Upper lobe of left lung (tissue), 6 donors: ENCODE results near the gene NANOGP8. TPM values are rescaled to one million over a fixed set of nuclear protein-coding genes. Genes with fewer than 3 reads are reported as not detected.

ENCODE experiments used
- ATAC-seq, 2 donors: fragments of 200-7000 bp; cut with Tn5 transposase; one replicate each; pipeline ENCODE4 v1.9.1; 2022; ENCODE audit warnings: mild to moderate bottlenecking in 2 of 2, moderate library complexity in 2 of 2; ENCODE audit not compliant: low FRiP score in 2 of 2
- DNase-seq, 2 donors: peaks; one replicate each; pipeline ENCODE4 v3.0.0-alpha.2; 2019 to 2020
- H3K27ac ChIP-seq, 4 donors: fragments of 200-600 bp; sonication (generic); one replicate each; pipeline ENCODE4 v1.5.1; 2016 to 2019
- H3K27me3 ChIP-seq, 4 donors: fragments of 200-600 bp; sonication (generic); one replicate each; pipeline ENCODE4 v1.5.1; 2017 to 2019
- H3K36me3 ChIP-seq, 4 donors: fragments of 200-600 bp; sonication (generic); one replicate each; pipeline ENCODE4 v1.5.1; 2016 to 2019
- H3K4me1 ChIP-seq, 4 donors: fragments of 200-600 bp; sonication (generic); one replicate each; pipeline ENCODE4 v1.5.1; 2018 to 2019
- H3K4me3 ChIP-seq, 4 donors: fragments of 200-600 bp; sonication (generic); one replicate each; pipeline ENCODE4 v1.5.1; 2017 to 2019; ENCODE audit warnings: mild to moderate bottlenecking in 2 of 4, moderate library complexity in 1 of 4
- H3K9me3 ChIP-seq, 4 donors: fragments of 200-600 bp; sonication (generic); one replicate each; pipeline ENCODE4 v1.5.1; 2018 to 2019
- CTCF ChIP-seq, 6 experiments: fragments of 450-650 bp in 4 of 6; fragments of 200-600 bp in 2 of 6; sonication (generic) in 2 of 6; IDR thresholded peaks; one replicate each; pipeline ENCODE4 v1.5.1; 2016 to 2019; ENCODE audit warnings: antibody characterized with exemption in 6 of 6
- EP300 ChIP-seq, 4 donors: sonication (generic); formaldehyde crosslinking; IDR thresholded peaks; one replicate each; pipeline ENCODE4 v1.5.1; 2017; ENCODE audit warnings: antibody characterized with exemption in 4 of 4, control low read depth in 2 of 4
- POLR2A ChIP-seq, 4 donors: fragments of 450-650 bp; IDR thresholded peaks; one replicate each; pipeline ENCODE4 v1.5.1; 2016 to 2017; ENCODE audit warnings: antibody characterized with exemption in 4 of 4, mild to moderate bottlenecking in 2 of 4
- POLR2AphosphoS5 ChIP-seq, 2 donors: sonication (generic); formaldehyde crosslinking; IDR thresholded peaks; one replicate each; pipeline ENCODE4 v1.5.1; 2017; ENCODE audit warnings: antibody characterized with exemption in 2 of 2
- WGBS, 2 donors: methylation state at CpG; one replicate each; pipeline ENCODE4 v1.1.5; 2017 to 2018; 5-methylcytosine and 5-hydroxymethylcytosine counted together
- total RNA-seq, 6 donors: library from RNA; depleted of rRNA in 4 of 6; stranded (reverse); fragments of >200 nt in 4 of 6; gene quantifications; one replicate each; pipeline versions ENCODE4 v1.1.0 to v1.2.1, GENCODE V29; 2016 to 2021
- donor health status: DM: no; HTN: no; CAD: no; lungs with moderate emphysema.
- donor health status: DM: no; HTN: yes; CAD: no; lungs with severe emphysema.

NANOGP8 gene
- total RNA-seq, 6 donors from 2014 or later, result 0.46 to 8.4 (median 1.4) TPM; not detected in 1

DNA sequence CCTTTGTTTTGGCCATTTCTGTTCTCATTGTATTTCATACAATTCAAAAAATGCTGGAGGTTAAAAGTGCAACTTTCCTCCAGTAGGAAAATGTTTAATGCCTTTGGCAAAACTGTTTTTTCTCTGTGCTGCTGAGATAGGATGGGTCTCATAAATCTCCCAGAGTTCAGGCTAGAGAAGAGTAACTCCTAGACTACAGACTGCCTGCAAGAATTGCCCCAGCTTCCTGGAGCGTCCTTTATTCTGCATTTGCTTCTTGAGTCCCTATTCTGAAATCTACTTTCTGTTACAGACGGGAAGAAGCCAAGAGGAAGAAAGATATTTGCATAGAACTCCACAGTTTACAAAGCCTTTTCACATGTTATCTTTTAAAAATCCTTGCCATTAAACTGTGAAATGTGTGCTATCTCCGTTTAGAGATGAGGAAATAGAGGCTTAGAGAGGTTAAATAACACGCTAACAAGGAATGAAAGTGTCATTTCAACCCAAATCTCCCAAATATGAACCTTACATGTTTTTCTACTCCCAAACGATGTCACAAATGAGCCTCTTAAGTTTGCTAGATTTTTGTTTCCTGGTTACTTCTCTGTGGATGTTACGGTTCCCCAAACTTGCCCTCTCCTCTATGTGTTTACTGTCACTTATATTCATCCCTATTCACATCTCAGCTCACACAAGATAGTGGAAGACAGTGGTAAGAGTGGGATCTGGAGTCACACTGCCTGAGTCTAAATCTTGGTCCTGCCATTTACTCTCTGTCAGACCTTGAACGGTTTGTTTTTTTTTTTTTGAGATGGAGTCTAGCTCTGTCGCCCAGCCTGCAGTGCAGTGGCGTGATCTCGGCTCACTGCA, 17.4 kb downstream of the NANOGP8 start:
- Histone ChIP-seq H3K9me3 (no peaks in the 10 kb centered on the region), H3K4me3 (no peak overlapping the region), H3K27me3 (no peaks in the 10 kb centered on the region), H3K4me1 (no peaks in the 10 kb centered on the region), H3K27ac (no peak overlapping the region), H3K36me3 (no peaks in the 10 kb centered on the region)
- no peak for ATAC-seq
- 46 to 57% methylated on average over 10 of the region's 10 CpGs for WGBS, 2 donors
- no peak for TF ChIP-seq POLR2A (IDR thresholded peaks at IDR 0.05)
- no peak for TF ChIP-seq POLR2AphosphoS5 (IDR thresholded peaks at IDR 0.05)
- no peak for TF ChIP-seq EP300 (IDR thresholded peaks at IDR 0.05)
- TF ChIP-seq CTCF (IDR thresholded peaks at IDR 0.05), result no peak
- no peak for DNase-seq

GRCh38 chr15:35066094-35066493, 19.0 kb downstream of the NANOGP8 start:
- ATAC-seq (no peak), DNase-seq (no peak)
- no peaks in the 10 kb centered on the region for H3K9me3 ChIP-seq
- no peaks in the 10 kb centered on the region for H3K36me3 ChIP-seq
- no peak overlapping the region for H3K27ac ChIP-seq
- no peaks in the 10 kb centered on the region for H3K27me3 ChIP-seq
- 90 to 91% methylated on average over 4 of the region's 4 CpGs for WGBS, 2 donors
- TF ChIP-seq CTCF (IDR thresholded peaks at IDR 0.05), result no peak
- no peak for TF ChIP-seq POLR2A (IDR thresholded peaks at IDR 0.05)
- TF ChIP-seq POLR2AphosphoS5 (IDR thresholded peaks at IDR 0.05), result no peak
- H3K4me1 ChIP-seq, result peaks cover 0 to 4% (median under 1%) of the 10 kb centered on the region in 4 donors
- no peak overlapping the region for H3K4me3 ChIP-seq

DNA sequence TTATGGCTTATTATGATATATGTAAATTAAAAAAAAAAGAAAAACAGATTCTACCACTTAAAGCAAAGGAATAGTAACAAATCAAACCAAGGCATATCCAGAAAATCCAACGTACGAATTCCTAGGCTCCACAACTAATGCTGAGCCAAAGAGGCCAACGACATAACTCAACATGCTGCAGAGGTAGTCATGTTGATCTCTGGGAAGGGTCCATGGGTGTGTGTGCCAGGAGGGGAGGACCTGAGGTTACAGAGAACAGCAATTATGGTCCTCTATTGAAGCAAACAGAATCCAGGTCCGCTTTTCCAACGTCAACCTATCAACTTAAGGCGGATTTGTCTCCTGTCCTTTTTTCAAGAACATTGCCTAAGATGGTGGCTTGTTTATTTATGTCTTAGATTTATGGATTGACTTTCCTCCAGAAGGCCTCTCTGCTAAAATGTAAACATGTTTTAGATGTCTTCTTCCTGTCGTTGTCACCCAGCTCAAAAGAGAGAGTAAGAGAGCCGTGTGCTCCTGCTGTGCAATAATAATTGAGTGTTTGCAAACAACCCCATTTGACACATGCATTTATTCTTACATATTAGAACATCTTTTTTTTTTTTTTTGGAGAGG, 20.4 kb downstream of the NANOGP8 start:
- no peaks in the 10 kb centered on the region for H3K27me3 ChIP-seq
- no peak for ATAC-seq

DNA sequence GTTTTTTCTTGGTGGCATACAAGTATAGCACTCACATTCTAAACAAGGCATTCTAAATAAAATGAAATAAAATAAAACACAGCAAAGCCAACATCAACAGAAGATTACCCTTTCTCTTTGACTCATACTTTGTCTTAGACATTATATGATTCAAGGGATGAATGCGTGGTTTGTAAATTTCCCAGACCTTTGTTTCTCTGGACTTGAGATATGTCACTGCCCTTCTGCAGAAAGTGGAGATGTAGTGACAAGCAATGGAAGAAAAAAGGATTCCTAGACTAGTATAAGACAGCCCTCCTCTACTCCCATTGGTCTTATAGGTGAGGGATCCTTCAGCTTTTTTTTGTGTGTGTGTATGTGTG, 22.4 kb downstream of the NANOGP8 start:
- peaks cover 0 to 4% (median 2%) of the 10 kb centered on the region in 4 donors for H3K4me1 ChIP-seq
- no peak for TF ChIP-seq POLR2A (IDR thresholded peaks at IDR 0.05)
- no peak for TF ChIP-seq POLR2AphosphoS5 (IDR thresholded peaks at IDR 0.05)
- TF ChIP-seq EP300 (IDR thresholded peaks at IDR 0.05), result no peak
- no peak for TF ChIP-seq CTCF (IDR thresholded peaks at IDR 0.05)
- H3K27me3 ChIP-seq, result no peaks in the 10 kb centered on the region
- DNase-seq, result no peak
- 91 to 96% methylated on average over 1 of the region's 1 CpG for WGBS, 2 donors
- ATAC-seq, result no peak
- H3K36me3 ChIP-seq, result no peaks in the 10 kb centered on the region
- no peaks in the 10 kb centered on the region for H3K9me3 ChIP-seq
- H3K4me3 ChIP-seq, result no peak overlapping the region
- H3K27ac ChIP-seq, result no peak overlapping the region

More for the DNA sequence above, 20.4 kb downstream of the NANOGP8 start:
- Histone ChIP-seq H3K27ac (no peak overlapping the region), H3K4me1 (peaks cover 0 to 4% (median 2%) of the 10 kb centered on the region in 4 donors), H3K4me3 (no peak overlapping the region), H3K9me3 (no peaks in the 10 kb centered on the region), H3K36me3 (no peaks in the 10 kb centered on the region)
- TF ChIP-seq POLR2AphosphoS5 (IDR thresholded peaks at IDR 0.05) (no peak), EP300 (IDR thresholded peaks at IDR 0.05) (no peak), POLR2A (IDR thresholded peaks at IDR 0.05) (no peak), CTCF (IDR thresholded peaks at IDR 0.05) (no peak)
- WGBS, 2 donors, result 67 to 74% methylated on average over 8 of the region's 8 CpGs
- DNase-seq, result no peak
